ENCODE measurements around the gene RHOU.

RHOU gene

GRCh38 chr1:228778961-228779360 is 43.7 kb downstream of the RHOU start:
- FAIRE-seq (no peak), DNase-seq (ENCODE audit: insufficient read length) (no peak)
- TF ChIP-seq TAF1 (IDR thresholded peaks at IDR 0.05; ENCODE audit: borderline replicate concordance, low read depth, low read length) = no peak
- TF ChIP-seq POLR2A (IDR thresholded peaks at IDR 0.05; ENCODE audit: low read depth, low read length) = no peak
- no peak for TF ChIP-seq POLR2AphosphoS5 (IDR thresholded peaks at IDR 0.05; ENCODE audit: low read depth, low read length)

GRCh38 chr1:228781161-228781808 is 46.0 kb downstream of the RHOU start:
- DNase-seq (ENCODE audit: insufficient read length) (no peak), FAIRE-seq (no peak)
- TF ChIP-seq POLR2A (IDR thresholded peaks at IDR 0.05; ENCODE audit: low read depth, low read length) (no peak), POLR2AphosphoS5 (IDR thresholded peaks at IDR 0.05; ENCODE audit: low read depth, low read length) (no peak), TAF1 (IDR thresholded peaks at IDR 0.05; ENCODE audit: borderline replicate concordance, low read depth, low read length) (no peak)

GRCh38 chr1:228781809-228782661 is 46.8 kb downstream of the RHOU start:
- DNase-seq (ENCODE audit: insufficient read length) (no peak), FAIRE-seq (no peak)
- TF ChIP-seq TAF1 (IDR thresholded peaks at IDR 0.05; ENCODE audit: borderline replicate concordance, low read depth, low read length) = no peak
- TF ChIP-seq POLR2AphosphoS5 (IDR thresholded peaks at IDR 0.05; ENCODE audit: low read depth, low read length) = no peak
- no peak for TF ChIP-seq POLR2A (IDR thresholded peaks at IDR 0.05; ENCODE audit: low read depth, low read length)

- no peak for DNase-seq (ENCODE audit: insufficient read length)
- TF ChIP-seq POLR2A (IDR thresholded peaks at IDR 0.05; ENCODE audit: low read depth, low read length) = no peak
- TF ChIP-seq POLR2AphosphoS5 (IDR thresholded peaks at IDR 0.05; ENCODE audit: low read depth, low read length) = no peak
- no peak for TF ChIP-seq TAF1 (IDR thresholded peaks at IDR 0.05; ENCODE audit: borderline replicate concordance, low read depth, low read length)
- no peak for FAIRE-seq
Measured at GRCh38 chr1:228782662-228783417, 47.6 kb downstream of the RHOU start.

GRCh38 chr1:228783418-228784040 is 48.2 kb downstream of the RHOU start:
- DNase-seq (ENCODE audit: insufficient read length) = no peak
- TF ChIP-seq POLR2AphosphoS5 (IDR thresholded peaks at IDR 0.05; ENCODE audit: low read depth, low read length) (no peak), POLR2A (IDR thresholded peaks at IDR 0.05; ENCODE audit: low read depth, low read length) (no peak), TAF1 (IDR thresholded peaks at IDR 0.05; ENCODE audit: borderline replicate concordance, low read depth, low read length) (no peak)
- FAIRE-seq = no peak

- FAIRE-seq = no peak
- TF ChIP-seq POLR2AphosphoS5 (IDR thresholded peaks at IDR 0.05; ENCODE audit: low read depth, low read length) (no peak), TAF1 (IDR thresholded peaks at IDR 0.05; ENCODE audit: borderline replicate concordance, low read depth, low read length) (no peak), POLR2A (IDR thresholded peaks at IDR 0.05; ENCODE audit: low read depth, low read length) (no peak)
Measured at GRCh38 chr1:228784181-228784580, 48.9 kb downstream of the RHOU start.

GRCh38 chr1:228785366-228786330 is 50.4 kb downstream of the RHOU start:
- TF ChIP-seq POLR2AphosphoS5 (IDR thresholded peaks at IDR 0.05; ENCODE audit: low read depth, low read length) (no peak), TAF1 (IDR thresholded peaks at IDR 0.05; ENCODE audit: borderline replicate concordance, low read depth, low read length) (no peak), POLR2A (IDR thresholded peaks at IDR 0.05; ENCODE audit: low read depth, low read length) (no peak)
- FAIRE-seq (no peak), DNase-seq (ENCODE audit: insufficient read length) (no peak)

More at GRCh38 chr1:228784181-228784580, 48.9 kb downstream of the RHOU start:
- no peak for DNase-seq (ENCODE audit: insufficient read length)

- no peak for TF ChIP-seq POLR2AphosphoS5 (IDR thresholded peaks at IDR 0.05; ENCODE audit: low read depth, low read length)
- no peak for TF ChIP-seq TAF1 (IDR thresholded peaks at IDR 0.05; ENCODE audit: borderline replicate concordance, low read depth, low read length)
- TF ChIP-seq POLR2A (IDR thresholded peaks at IDR 0.05; ENCODE audit: low read depth, low read length) = no peak
- DNase-seq (ENCODE audit: insufficient read length) (no peak), FAIRE-seq (no peak)
Measured at GRCh38 chr1:228786361-228787129, 51.3 kb downstream of the RHOU start.

GRCh38 chr1:228791791-228792190 is 56.5 kb downstream of the RHOU start:
- DNase-seq (ENCODE audit: insufficient read length) = no peak
- no peak for FAIRE-seq
- TF ChIP-seq POLR2A (IDR thresholded peaks at IDR 0.05; ENCODE audit: low read depth, low read length) (no peak), TAF1 (IDR thresholded peaks at IDR 0.05; ENCODE audit: borderline replicate concordance, low read depth, low read length) (no peak), POLR2AphosphoS5 (IDR thresholded peaks at IDR 0.05; ENCODE audit: low read depth, low read length) (no peak)

Measured in GM12892 (cell line).